ENCODE data around the gene UNG. TPM values are rescaled to one million over a fixed set of nuclear protein-coding genes. Genes with fewer than 3 reads are reported as not detected.
A peak's percentile ranks its signal among the peaks of the same experiment; 100 is the strongest.

Gene UNG
- total RNA-seq (2021; fragmentation: NEBNext Ultra II Directional; extraction: Animal tissue kit (Norgen Biotek cat#: 25700)) (160 and 163 TPM in 2 replicates), polyA plus RNA-seq (2011; rRNA removed) (71.6 and 84.5 TPM in 2 replicates), polyA minus RNA-seq (2011; rRNA and poly(A)+ RNA removed) (44.3 and 67.5 TPM in 2 replicates)
- 88.1 TPM for polyA plus RNA-seq (2011; cell fraction: cytosol; rRNA removed)
- polyA plus RNA-seq (2011; cell fraction: nucleus; rRNA removed): 76.8 TPM
- 113 to 132 TPM (median 117 TPM) in 4 replicates for polyA plus RNA-seq (2012, experiment 1 of 2)
- 86.7 TPM for polyA plus RNA-seq (2012, experiment 2 of 2)
- 72.7 TPM for polyA plus RNA-seq (2013, experiment 1 of 2)
- polyA plus RNA-seq (2013, experiment 2 of 2): 74.4 TPM
- 45.7 TPM for polyA minus RNA-seq (2011; cell fraction: cytosol; rRNA and poly(A)+ RNA removed)
- 27.7 TPM for polyA minus RNA-seq (2011; cell fraction: nucleus; rRNA and poly(A)+ RNA removed)
- long read RNA-seq, experiment 1, transcript UNG-202 (6 exons, 2,130 nt): minor isoform, 17 of 120 reads
- long read RNA-seq, experiment 1, transcript UNG-201 (7 exons, 2,071 nt): major isoform, 49 of 120 reads
- long read RNA-seq, experiment 1, partial matches to known transcripts: 53 of 120 reads
- long read RNA-seq, experiment 1, other reads (novel, unspliced or antisense): 1 of 120 reads
- long read RNA-seq, experiment 2, transcript UNG-202 (6 exons, 2,130 nt): major isoform, 8 of 17 reads
- long read RNA-seq, experiment 2, partial matches to known transcripts: 9 of 17 reads
- long read RNA-seq, experiment 2, other reads (novel, unspliced or antisense): 0 of 17 reads

DNA sequence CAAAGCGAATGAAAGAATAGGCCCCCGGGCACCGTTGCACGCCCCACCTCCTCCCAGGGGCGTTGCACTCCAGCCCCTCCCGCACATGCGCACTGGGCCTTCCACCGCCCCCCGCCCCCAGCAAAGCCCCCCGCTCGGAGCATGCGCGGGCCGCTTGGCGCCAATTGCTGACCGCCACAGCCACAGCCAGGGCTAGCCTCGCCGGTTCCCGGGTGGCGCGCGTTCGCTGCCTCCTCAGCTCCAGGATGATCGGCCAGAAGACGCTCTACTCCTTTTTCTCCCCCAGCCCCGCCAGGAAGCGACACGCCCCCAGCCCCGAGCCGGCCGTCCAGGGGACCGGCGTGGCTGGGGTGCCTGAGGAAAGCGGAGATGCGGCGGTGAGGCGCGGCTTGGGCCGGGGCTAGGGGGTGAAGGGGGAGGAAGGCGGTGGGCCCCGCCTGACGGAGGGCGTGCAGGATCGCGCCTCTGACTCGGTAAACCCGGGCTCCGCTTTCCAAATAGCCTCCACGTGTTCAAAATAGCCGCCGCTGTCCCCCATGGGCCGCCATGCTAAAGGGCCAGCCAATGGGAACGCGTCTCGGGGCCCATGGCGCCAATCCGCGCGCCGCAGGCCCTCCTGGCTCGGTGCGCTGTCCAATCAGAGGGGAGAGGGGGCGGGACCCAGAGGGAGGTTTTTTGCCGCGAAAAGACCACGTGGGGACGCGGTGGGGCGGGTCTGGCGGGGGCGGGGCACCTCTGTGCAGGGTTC is at the start of gene UNG:
Gene UNG, plus strand, starts transcription at position 163 of the 748 bp plus-strand sequence. Its CDS starts 83 bp downstream, at position 246.
- no peaks in the 10 kb centered on the region for H3K79me1 ChIP-seq (ENCODE audit: low read depth, low read length)
- peak within 1 kb of the TSS; percentile 75 for H4K5ac ChIP-seq (ENCODE audit: insufficient read length, low read depth, low read length)
- peaks cover 19 to 37% (median 30%) of the 10 kb centered on the region in 4 experiments; a peak in 7 of 8 replicates for H3K36me3 ChIP-seq (ENCODE audit: control insufficient read depth in 2 of 4, insufficient read depth in 4 of 4, low read length in 3 of 4)
- no peak within 1 kb of the TSS for H2AFZ ChIP-seq (ENCODE audit: low read length)
- H2BK120ac ChIP-seq (replicated peaks; ENCODE audit: low read depth, low read length): no peak within 1 kb of the TSS
- H4K20me1 ChIP-seq (replicated peaks in 1 of 2; ENCODE audit: control insufficient read depth in 1 of 2, insufficient read depth in 2 of 2, low read length in 2 of 2): peaks cover 0 to 5% of the 10 kb centered on the region in 2 experiments
- peak within 1 kb of the TSS; percentile 34 for H4K91ac ChIP-seq (replicated peaks; ENCODE audit: insufficient read length, low read length)
- 1% methylated on average over 47 of the region's 71 CpGs; no CpG with 5 or more reads in 1 of the 2 experiments for WGBS, 2 experiments (ENCODE audit: extremely low coverage in 1 of 2, insufficient coverage in 1 of 2, insufficient read length in 1 of 2, insufficient replicate concordance in 2 of 2, low coverage in 1 of 2, low lambda C conversion rate in 2 of 2, missing lambda C conversion rate in 1 of 2)
- H3K4me2 ChIP-seq (ENCODE audit: insufficient read depth in 1 of 2, low read depth in 2 of 2, low read length in 2 of 2): peak within 1 kb of the TSS; percentile 55 to 72
- H2AK5ac ChIP-seq (ENCODE audit: low read depth, low read length): no peak within 1 kb of the TSS
- POLR2A ChIA-PET (ENCODE audit: partially characterized antibody): interaction anchor here (1.0 to 1.9 kb wide), 6 partner anchors 10 to 118 kb away, joined by 3 to 34 read pairs (median 3); no protein-coding TSS in a partner anchor
- no peak within 1 kb of the TSS for H3K23ac ChIP-seq (ENCODE audit: insufficient read length)
- H3K4me3 ChIP-seq (ENCODE audit: extremely low read depth in 1 of 4, insufficient read depth in 2 of 4, low read depth in 3 of 4, low read length in 4 of 4): peak within 1 kb of the TSS; percentile 71 to 89 (median 76)
- H4K8ac ChIP-seq (ENCODE audit: extremely low read depth, insufficient read depth, low read length): peak within 1 kb of the TSS; percentile 96
- no peak within 1 kb of the TSS for H3K4ac ChIP-seq (replicated peaks; ENCODE audit: insufficient read length, low read depth, low read length)
- no peak within 1 kb of the TSS for H2BK12ac ChIP-seq (ENCODE audit: low read depth, low read length)
- H3K4me1 ChIP-seq (replicated peaks in 1 of 4; ENCODE audit: control insufficient read depth in 3 of 4, insufficient read depth in 4 of 4, low read length in 3 of 4): peaks cover 0 to 7% (median 2%) of the 10 kb centered on the region in 4 experiments; a peak in 3 of 7 replicates
- H3K23me2 ChIP-seq (ENCODE audit: low read depth, low read length): peaks cover 6% of the 10 kb centered on the region
- H2BK20ac ChIP-seq (ENCODE audit: low read length): no peak within 1 kb of the TSS
- FAIRE-seq (no peak), DNase-seq (ENCODE audit: low read depth in 1 of 2, low spot score in 2 of 2) (peak; percentile 82 to 97)
- H2BK5ac ChIP-seq (ENCODE audit: low read depth, low read length): peak within 1 kb of the TSS; percentile 44; the same call in 1 of the 2 replicates
- H2BK15ac ChIP-seq (ENCODE audit: low read length): no peak within 1 kb of the TSS
- peak within 1 kb of the TSS; percentile 78 to 95 (median 90) for H3K9ac ChIP-seq (replicated peaks in 1 of 4; ENCODE audit: extremely low read depth in 1 of 4, low read depth in 3 of 4, low read length in 3 of 4)
- H3K14ac ChIP-seq (ENCODE audit: insufficient read length): no peak within 1 kb of the TSS
- CTCF ChIA-PET (ENCODE audit: partially characterized antibody): interaction anchor here (0.6 to 1.5 kb wide), 2 partner anchors 15 to 159 kb away, joined by 4 to 6 read pairs; no protein-coding TSS in a partner anchor
- H3K27ac ChIP-seq (ENCODE audit: low read depth, low read length): peak within 1 kb of the TSS; percentile 87
- peaks cover 0 to 6% (median 3%) of the 10 kb centered on the region in 4 experiments; a peak in 5 of 7 replicates for H3K27me3 ChIP-seq (replicated peaks in 1 of 4; ENCODE audit: control insufficient read depth in 3 of 4, extremely low read depth in 1 of 4, insufficient read depth in 3 of 4, low read length in 3 of 4)
- H3K9me3 ChIP-seq (ENCODE audit: insufficient read depth in 2 of 2, low read depth in 1 of 2, low read length in 1 of 2): no peaks in the 10 kb centered on the region
- H3K56ac ChIP-seq (replicated peaks; ENCODE audit: insufficient read length, low read depth, low read length): peak within 1 kb of the TSS; percentile 64
- H3K79me2 ChIP-seq (ENCODE audit: control insufficient read depth in 1 of 2, insufficient read depth in 2 of 2, low read length in 2 of 2): peaks cover 0 to 27% of the 10 kb centered on the region in 2 experiments; a peak in 2 of 4 replicates
- peak within 1 kb of the TSS; percentile 71 for H3K18ac ChIP-seq (ENCODE audit: extremely low read depth, low read length)
- TF ChIP-seq, protein P1, sequence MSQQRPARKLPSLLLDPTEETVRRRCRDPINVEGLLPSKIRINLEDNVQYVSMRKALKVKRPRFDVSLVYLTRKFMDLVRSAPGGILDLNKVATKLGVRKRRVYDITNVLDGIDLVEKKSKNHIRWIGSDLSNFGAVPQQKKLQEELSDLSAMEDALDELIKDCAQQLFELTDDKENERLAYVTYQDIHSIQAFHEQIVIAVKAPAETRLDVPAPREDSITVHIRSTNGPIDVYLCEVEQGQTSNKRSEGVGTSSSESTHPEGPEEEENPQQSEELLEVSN (IDR thresholded peaks at IDR 0.05): peak; percentile 92
- peak; percentile 81 for TF ChIP-seq PHF8 (conservative IDR thresholded peaks at IDR 0.05; ENCODE audit: low read depth, low read length)
- TF ChIP-seq CBX5 (IDR thresholded peaks at IDR 0.05; ENCODE audit: low read depth, low read length): no peak
- TF ChIP-seq, protein P2, sequence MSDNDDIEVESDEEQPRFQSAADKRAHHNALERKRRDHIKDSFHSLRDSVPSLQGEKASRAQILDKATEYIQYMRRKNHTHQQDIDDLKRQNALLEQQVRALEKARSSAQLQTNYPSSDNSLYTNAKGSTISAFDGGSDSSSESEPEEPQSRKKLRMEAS (IDR thresholded peaks at IDR 0.05): peak; percentile 90
- TF ChIP-seq SP1 (IDR thresholded peaks at IDR 0.05; ENCODE audit: low read depth, low read length): peak; percentile 96
- no peak for TF ChIP-seq SP4 (IDR thresholded peaks at IDR 0.05; ENCODE audit: low read length)
- no peak for TF ChIP-seq ASH2L (IDR thresholded peaks at IDR 0.05; ENCODE audit: low read length)
- TF ChIP-seq NRF1 (IDR thresholded peaks at IDR 0.05; ENCODE audit: low read depth, low read length): peak; percentile 90
